Neural crest cell (in vitro differentiated cells): ENCODE data around the gene PTPRE. TPM values are rescaled to one million over a fixed set of nuclear protein-coding genes. Genes with fewer than 3 reads are reported as not detected.

Experiments
- DNase-seq: peaks from one replicate; pipeline ENCODE4 v3.0.0; 2021; ENCODE audit warnings: low read depth, mixed read lengths, low spot score
- H3K27ac Mint-ChIP-seq: one replicate; pipeline ENCODE4 v1.8.0; 2021; ENCODE audit warnings: mild to moderate bottlenecking, mixed read lengths; ENCODE audit not compliant: unreplicated experiment
- H3K27me3 Mint-ChIP-seq: 2 replicates; pipeline ENCODE4 v1.8.0; 2021; ENCODE audit warnings: low read depth, mild to moderate bottlenecking, mixed read lengths
- H3K36me3 Mint-ChIP-seq: 2 replicates; pipeline ENCODE4 v1.8.0; 2021; ENCODE audit warnings: low read depth, mild to moderate bottlenecking, mixed read lengths
- H3K4me1 Mint-ChIP-seq: 2 replicates; pipeline ENCODE4 v1.8.0; 2021; ENCODE audit warnings: mixed read lengths
- H3K4me3 Mint-ChIP-seq: one replicate; pipeline ENCODE4 v1.8.0; 2021; ENCODE audit warnings: mild to moderate bottlenecking, mixed read lengths
- H3K9me3 Mint-ChIP-seq: 2 replicates; pipeline ENCODE4 v1.8.0; 2021; ENCODE audit warnings: mixed read lengths
- total RNA-seq: library from RNA; stranded (reverse); gene quantifications from 2 replicates; pipeline ENCODE4 v1.2.1, GENCODE V29; 2021
- TF ChIP-seq, protein P1 (sequence below): fragments of 200-600 bp; sonication (generic); conservative IDR thresholded peaks from 2 replicates; pipeline ENCODE4 v1.5.0; 2021; ENCODE audit warnings: antibody characterized with exemption, mild to moderate bottlenecking

PTPRE gene
- total RNA-seq, 1 donor from 2014 or later: 2.3 TPM

DNA sequence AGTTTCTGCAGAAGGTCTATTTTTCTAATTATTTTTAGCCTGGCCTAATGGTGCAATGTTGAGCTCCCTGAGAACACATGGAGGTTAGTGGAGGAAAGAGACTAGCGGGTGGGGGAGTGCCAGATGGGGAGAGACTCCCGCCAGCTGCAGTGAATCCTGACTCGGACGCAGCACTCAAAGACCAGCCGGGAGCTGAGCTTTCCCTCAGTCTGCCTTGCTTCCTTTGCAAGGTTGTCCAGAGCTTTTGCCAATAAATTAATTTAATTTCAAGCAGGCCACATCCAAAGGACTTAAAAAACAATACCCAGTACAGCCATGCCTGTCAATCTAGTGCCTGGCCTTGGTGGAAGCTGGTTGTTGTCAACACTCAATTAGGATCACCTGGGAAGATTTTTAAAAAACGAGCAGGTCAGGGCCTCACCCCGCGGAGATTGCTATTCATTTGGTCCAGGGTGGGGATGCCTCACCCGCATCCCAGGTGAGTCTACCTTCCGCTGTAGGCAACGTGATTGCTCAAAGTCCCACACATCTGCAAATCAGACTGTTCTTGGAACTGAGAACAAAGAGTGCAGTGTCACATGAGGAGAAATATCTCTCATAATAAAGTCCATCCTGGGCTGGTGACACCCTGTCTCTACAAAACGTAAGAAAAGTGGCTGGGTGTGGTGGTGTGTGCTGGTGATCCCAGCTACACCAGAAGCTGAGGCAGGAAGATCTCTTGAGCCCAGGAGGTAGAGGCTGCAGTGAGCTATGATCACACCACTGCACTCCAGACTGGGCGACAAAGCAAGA lies 18.2 kb upstream of the PTPRE start:
- Mint-ChIP-seq H3K27me3 (no peaks in the 10 kb centered on the region), H3K9me3 (no peaks in the 10 kb centered on the region), H3K4me1 (peaks cover 6% of the 10 kb centered on the region), H3K4me3 (no peak overlapping the region), H3K36me3 (no peaks in the 10 kb centered on the region), H3K27ac (no peak overlapping the region)
- DNase-seq: no peak
- TF ChIP-seq, protein P1, sequence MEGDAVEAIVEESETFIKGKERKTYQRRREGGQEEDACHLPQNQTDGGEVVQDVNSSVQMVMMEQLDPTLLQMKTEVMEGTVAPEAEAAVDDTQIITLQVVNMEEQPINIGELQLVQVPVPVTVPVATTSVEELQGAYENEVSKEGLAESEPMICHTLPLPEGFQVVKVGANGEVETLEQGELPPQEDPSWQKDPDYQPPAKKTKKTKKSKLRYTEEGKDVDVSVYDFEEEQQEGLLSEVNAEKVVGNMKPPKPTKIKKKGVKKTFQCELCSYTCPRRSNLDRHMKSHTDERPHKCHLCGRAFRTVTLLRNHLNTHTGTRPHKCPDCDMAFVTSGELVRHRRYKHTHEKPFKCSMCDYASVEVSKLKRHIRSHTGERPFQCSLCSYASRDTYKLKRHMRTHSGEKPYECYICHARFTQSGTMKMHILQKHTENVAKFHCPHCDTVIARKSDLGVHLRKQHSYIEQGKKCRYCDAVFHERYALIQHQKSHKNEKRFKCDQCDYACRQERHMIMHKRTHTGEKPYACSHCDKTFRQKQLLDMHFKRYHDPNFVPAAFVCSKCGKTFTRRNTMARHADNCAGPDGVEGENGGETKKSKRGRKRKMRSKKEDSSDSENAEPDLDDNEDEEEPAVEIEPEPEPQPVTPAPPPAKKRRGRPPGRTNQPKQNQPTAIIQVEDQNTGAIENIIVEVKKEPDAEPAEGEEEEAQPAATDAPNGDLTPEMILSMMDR: no peak

- Mint-ChIP-seq H3K27me3 (no peaks in the 10 kb centered on the region), H3K36me3 (no peaks in the 10 kb centered on the region), H3K27ac (no peak overlapping the region)
These were observed 17.2 kb upstream of the PTPRE start for GRCh38 chr10:127889605-127890195.

GRCh38 chr10:127890216-127890615 lies 16.7 kb upstream of the PTPRE start:
- no peak for DNase-seq
- TF ChIP-seq, protein P1: no peak
- no peak overlapping the region for H3K4me3 Mint-ChIP-seq

More at GRCh38 chr10:127889605-127890195, 17.2 kb upstream of the PTPRE start:
- no peaks in the 10 kb centered on the region for H3K9me3 Mint-ChIP-seq
- H3K4me1 Mint-ChIP-seq: peaks cover 6% of the 10 kb centered on the region
- DNase-seq: no peak
- TF ChIP-seq, protein P1: no peak
- no peak overlapping the region for H3K4me3 Mint-ChIP-seq

GRCh38 chr10:127890832-127891334 lies 16.0 kb upstream of the PTPRE start:
- Mint-ChIP-seq H3K4me3 (no peak overlapping the region), H3K9me3 (no peaks in the 10 kb centered on the region), H3K36me3 (no peaks in the 10 kb centered on the region), H3K27ac (no peak overlapping the region), H3K4me1 (peaks cover 6% of the 10 kb centered on the region), H3K27me3 (no peaks in the 10 kb centered on the region)
- DNase-seq: no peak
- TF ChIP-seq, protein P1: no peak

More at GRCh38 chr10:127890216-127890615, 16.7 kb upstream of the PTPRE start:
- no peaks in the 10 kb centered on the region for H3K9me3 Mint-ChIP-seq
- no peak overlapping the region for H3K27ac Mint-ChIP-seq
- H3K36me3 Mint-ChIP-seq: no peaks in the 10 kb centered on the region
- peaks cover 6% of the 10 kb centered on the region for H3K4me1 Mint-ChIP-seq
- H3K27me3 Mint-ChIP-seq: no peaks in the 10 kb centered on the region

DNA sequence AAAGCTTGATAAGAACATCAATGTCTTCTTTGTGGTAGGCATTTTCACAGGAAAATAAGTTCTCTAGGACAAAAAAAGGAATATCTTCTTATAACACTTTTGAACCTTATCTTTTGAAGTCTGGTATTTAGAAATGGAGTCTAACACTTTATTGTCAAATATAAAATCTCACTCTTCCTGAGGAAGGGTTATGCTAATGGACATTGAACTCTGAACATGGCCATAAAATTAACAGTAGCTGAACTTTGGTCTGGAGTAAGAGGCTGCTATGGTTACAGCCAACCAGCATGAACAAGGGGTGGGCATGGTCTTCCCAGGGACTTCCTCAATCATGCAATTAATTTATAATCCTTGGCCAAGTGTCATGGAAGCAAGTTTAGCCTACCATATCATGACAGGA lies 14.2 kb upstream of the PTPRE start, which contains the start of gene CLRN3:
Gene CLRN3 (minus strand): TSS at position 199 of the 400 bp plus-strand sequence. CDS start 157 bp downstream, at position 42.
- Mint-ChIP-seq H3K4me1 (peaks cover 1% of the 10 kb centered on the region), H3K4me3 (no peak within 1 kb of the TSS), H3K27me3 (no peaks in the 10 kb centered on the region), H3K36me3 (no peaks in the 10 kb centered on the region), H3K27ac (no peak within 1 kb of the TSS), H3K9me3 (peaks cover 2% of the 10 kb centered on the region)
- TF ChIP-seq, protein P1: no peak
- DNase-seq: no peak
